Stimulated activated CD8-positive, alpha-beta memory T cell treated with anti-CD3 and anti-CD28 coated beads, Interleukin-2, amount 100 ng/mL, for 1 hour (primary cell): Measurements from ENCODE around the gene KRT9.
"Not testable (repeated sequence)": the region's sequence is repeated elsewhere in the genome, so short reads cannot be mapped to it uniquely, and the experiment has no call there.

Experiments
- DNase-seq, 2 donors: peaks; one replicate each; pipeline ENCODE4 v3.0.0-alpha.2; 2020; ENCODE audit warnings: low read depth in 2 of 2

Gene KRT9

GRCh38 chr17:41571561-41572434 lies at the start of gene KRT9:
TSS of gene KRT9 (minus strand) at chr17:41572059. CDS start at chr17:41571992, 67 bp downstream.
- DNase-seq: no peak

GRCh38 chr17:41621435-41621817 lies 49.6 kb upstream of the KRT9 start:
- DNase-seq: not testable (repeated sequence)

DNA sequence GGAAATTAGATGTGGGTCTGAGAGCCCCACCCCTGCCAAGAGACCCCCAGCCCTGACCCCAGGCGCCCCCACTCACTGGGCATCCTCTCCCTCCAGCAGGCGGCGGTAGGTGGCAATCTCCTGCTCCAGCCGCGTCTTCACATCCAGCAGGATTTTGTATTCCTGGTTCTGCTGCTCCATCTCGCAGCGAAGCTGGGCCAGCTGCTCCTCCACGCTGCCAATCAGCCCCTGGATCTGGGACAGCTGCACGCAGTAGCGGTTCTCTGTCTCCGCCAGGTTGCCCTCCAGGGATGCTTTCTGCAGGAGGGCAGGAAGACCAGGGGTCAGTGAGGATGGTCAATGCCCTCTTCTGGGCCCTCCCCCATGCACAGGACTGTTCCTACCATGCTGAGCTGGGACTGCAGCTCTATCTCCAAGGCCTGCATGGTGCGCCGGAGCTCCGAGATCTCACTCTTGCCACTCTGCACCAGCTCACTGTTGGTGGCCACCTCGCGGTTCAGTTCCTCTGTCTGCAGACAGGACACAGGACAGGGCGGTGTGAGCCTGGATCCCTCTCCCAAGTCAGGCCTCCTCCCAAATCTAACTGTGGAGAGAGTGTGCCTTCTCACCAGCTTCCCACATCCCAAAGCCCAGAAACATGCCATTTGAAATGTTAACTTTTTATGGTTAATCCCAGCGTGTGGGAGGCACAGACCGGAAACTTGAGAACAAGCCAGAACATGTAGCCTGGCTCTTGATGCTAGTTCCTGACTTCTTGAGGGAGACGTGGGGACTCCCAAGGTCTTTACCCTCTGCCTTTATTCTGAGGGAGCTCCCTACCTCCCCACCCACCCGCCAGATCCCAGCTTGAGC lies 49.0 kb upstream of the KRT9 start:
- DNase-seq: no peak

DNA sequence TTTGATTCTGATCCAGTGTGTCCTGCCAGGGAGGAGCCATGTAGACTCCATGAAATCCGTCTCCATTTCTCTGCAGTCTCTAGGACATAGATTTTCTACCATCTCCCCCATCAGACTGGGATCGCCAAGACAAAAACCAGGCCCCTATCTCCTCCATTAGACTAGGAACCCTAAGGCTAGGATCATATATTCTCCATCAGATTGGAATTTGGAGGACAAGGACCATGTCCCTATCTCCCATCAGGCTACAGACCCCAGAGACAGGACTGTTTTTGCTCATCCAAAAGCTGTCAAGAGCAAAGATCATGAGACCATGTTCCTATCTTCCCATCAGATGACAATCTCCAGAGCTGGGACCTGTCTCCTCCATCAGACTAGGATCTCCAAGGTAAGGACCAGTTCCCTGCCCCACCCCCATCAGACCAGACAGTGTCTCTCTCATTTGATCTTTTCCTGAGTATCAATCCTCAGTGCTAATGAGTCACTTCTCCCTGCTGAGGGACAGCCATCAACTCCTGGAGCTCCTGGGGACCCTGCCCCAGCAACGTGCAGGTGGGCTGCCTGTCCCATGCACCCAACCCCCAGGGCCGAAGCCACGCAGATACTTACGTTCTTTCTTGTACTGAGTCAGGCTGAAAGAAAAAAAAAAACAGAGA lies 48.2 kb upstream of the KRT9 start:
- not testable (repeated sequence) for DNase-seq

DNA sequence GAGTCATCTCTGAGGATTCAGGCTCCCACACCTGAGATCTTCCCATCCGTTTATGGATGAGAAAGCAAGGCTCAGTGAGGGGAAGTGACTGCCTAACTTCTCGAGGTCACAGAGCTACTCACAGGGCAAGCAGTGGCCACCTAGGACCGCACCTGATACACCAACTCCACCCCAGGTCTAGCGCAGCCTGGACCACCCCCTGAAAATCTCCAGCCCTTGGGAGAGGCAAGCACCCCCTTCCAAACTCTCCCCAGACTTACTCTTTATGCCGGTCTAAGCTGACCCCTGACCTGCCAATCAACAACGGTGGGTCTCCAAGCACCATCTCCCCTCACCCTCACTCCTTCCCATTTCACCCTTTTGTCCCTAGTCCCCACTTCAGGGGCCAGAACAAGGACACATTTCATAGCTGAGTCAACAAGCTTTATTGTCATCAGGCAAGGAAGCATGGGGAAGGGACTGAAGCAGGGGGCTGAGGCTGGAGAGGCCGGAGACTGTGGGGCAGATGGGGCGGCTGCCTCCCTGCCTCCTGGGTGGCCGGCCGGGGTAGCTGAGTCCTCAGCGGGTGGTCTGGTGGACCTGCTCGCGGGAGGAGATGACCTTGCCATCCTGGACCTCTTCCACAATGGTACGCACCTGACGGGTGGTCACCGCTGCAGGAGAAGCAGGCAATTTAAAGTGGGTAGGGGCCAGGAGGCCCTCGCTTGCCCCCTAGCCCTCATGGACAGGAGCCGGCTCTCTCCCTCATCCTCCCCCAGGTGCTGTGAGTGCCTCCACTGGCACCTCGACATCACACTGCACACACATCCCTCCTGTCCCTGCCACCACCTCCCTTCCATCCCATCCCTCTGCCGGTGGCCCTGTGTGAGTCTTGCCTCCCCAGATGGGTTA lies 47.4 kb upstream of the KRT9 start:
- DNase-seq: no peak

- DNase-seq: no peak
Measured at GRCh38 chr17:41618341-41619035, 46.6 kb upstream of the KRT9 start.

DNA sequence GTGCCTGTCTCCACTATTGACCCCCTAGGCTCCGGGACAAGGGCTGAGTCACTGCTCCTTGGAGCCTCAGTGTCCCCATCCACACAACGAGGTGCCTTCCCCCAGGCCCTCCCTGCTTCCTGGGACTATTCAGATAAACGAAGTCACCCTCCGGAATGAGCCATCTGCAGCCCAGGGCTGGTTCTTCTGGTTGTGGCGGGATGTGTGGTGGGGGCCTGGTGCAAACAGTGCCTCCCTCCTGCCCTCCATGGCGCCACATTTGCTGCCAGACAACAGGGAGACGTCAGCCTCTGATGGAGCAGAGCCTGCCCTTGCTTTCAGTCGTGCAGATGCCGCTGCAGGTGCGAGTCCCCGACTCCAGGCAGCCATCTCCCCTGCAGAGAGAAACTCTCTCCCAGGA lies 45.8 kb upstream of the KRT9 start:
- DNase-seq: no peak

DNA sequence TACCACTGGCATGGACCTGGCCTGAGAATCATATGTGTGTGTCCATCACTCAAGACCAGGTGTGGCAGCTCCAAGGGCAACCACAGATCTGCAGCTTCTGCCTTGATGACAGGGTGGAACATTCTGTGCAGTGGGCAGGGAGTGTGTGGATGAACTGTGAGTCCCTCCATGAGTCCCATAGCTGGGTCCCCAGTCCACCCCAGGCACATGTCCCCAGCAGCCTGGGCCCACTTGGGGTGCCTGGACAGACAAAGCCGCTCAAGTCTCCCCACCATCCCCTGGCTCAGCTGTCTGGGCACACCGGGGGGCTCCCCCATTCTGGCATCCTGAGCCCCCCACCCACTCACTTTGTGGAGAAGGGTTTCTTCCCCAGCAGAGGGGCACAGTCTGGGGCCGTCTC lies 45.3 kb upstream of the KRT9 start:
- DNase-seq: no peak

DNA sequence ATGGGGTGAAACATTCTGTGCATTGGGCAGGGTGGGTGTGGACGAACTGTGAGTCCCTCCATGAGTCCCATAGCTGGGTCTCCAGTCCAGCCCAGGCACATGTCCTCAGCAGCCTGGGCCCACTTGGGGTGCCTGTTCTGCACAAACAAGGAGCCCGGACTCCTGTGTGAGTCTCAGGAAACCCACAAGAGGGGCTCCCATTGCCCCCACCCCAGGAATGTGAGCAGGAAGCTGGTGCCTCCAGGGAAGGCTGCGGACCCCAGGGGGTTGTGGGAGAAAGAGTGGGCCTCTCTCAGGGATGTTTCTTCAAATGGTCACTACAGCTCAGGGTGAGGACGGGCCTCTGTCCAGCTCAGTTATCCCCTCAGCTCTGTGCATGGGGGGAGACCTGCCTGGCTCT lies 44.6 kb upstream of the KRT9 start:
- not testable (repeated sequence) for DNase-seq

GRCh38 chr17:41615454-41615853 lies 43.6 kb upstream of the KRT9 start:
- no peak for DNase-seq

DNA sequence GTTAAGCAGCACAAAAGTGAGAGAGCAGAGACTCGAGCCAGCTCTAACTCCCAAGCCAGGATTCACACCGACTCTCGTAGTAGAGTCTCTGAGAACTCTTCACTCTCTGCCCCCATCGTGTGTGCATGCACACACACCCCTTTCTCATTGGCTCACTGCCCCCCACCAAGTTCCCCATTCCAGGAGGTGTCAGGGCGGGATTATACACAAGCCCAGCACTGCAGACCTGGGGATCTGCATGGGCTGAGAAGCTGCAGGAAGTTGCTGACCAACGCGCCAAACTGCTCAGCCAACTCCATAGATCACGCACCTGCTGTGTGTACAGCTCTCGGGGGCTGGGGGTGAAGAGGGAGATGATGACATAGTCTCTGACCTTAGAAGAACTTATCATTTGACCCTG lies 42.9 kb upstream of the KRT9 start:
- DNase-seq: not testable (repeated sequence)

- DNase-seq: no peak
Measured at GRCh38 chr17:41614098-41614497, 42.2 kb upstream of the KRT9 start.

- DNase-seq: no peak
Measured at GRCh38 chr17:41613277-41614082, 41.6 kb upstream of the KRT9 start.

GRCh38 chr17:41612376-41613160 lies 40.7 kb upstream of the KRT9 start, which contains the start of gene KRT16:
TSS of gene KRT16 (minus strand) at chr17:41612767. CDS start at chr17:41612688, 79 bp downstream.
- DNase-seq: not testable (repeated sequence)

DNA sequence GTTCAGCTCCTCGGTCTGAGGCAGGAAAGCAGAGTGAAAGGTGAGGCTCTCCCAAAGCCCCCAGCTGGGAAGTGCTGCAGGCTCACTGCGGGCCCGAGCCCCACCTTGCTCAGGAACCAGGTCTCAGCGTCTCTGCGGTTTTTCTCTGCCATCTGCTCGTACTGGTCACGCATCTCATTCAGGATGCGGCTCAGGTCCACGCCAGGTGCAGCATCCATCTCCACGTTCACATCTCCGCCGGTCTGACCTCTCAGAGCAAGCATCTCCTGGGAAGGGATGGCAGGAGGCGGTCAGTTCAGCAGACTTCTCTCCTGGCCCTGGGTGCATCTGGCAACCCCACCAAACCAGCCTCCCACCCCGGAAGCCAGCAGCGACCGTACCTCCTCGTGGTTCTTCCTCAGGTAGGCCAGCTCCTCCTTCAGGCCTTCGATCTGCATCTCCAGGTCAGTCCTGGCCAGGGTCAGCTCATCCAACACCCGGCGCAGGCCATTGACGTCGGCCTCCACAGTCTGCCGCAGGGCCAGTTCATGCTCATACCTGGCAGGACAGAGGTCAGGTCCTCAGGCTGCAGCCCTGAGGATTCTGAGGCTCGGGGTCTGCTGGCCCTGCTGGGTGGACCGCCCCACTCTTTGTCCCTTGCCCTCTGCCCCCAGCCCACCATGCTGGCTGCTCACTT lies 39.2 kb upstream of the KRT9 start:
- no peak for DNase-seq

DNA sequence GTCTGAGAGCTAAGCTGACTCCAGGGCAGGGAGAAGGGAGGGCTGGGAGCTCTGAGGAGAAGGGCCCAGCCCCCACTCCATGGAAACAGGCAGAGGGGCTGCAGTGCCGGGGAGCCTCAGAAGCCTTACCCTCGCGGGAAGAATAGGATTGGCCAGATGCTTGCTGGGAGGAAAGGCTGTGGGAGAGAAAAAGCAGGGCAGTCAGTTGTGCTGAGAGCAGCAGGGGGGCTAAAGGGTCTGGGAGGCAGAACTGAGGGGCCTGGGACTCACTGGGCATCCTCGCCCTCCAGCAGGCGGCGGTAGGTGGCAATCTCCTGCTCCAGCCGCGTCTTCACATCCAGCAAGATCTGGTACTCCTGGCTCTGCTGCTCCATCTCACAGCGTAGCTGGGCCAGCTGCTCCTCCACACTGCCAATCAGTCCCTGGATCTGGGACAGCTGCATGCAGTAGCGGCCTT lies 38.2 kb upstream of the KRT9 start:
- DNase-seq: not testable (repeated sequence)

DNA sequence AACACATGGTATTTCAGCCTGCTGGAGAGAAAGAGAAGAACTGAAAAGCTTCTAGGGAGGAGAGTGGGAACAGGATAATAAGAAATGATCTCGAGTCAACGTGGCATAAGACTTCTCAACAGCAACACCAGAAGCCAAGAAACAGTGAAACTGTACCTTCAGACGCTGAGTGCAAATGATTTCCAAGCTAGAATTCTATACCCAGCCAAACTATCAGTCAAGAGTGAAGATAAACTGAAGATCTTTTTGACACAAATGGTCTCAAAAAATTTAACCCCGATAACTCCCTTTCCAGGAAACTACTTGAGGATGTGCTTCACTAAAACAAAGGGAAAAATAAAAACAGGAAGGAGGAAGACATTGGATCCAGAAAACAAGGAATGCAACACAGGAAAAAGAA lies 35.1 kb upstream of the KRT9 start:
- DNase-seq: not testable (repeated sequence)

GRCh38 chr17:41602524-41602923 lies 30.7 kb upstream of the KRT9 start:
- DNase-seq: no peak
